HG03095 (cell line): ENCODE data around the gene DHRS4.

ENCODE experiments used
- ATAC-seq: cut with Tn5 transposase; IDR thresholded peaks from one replicate; pipeline ENCODE4 v1.9.1; 2021; ENCODE audit warnings: moderate library complexity; ENCODE audit not compliant: unreplicated experiment

Gene DHRS4

DNA sequence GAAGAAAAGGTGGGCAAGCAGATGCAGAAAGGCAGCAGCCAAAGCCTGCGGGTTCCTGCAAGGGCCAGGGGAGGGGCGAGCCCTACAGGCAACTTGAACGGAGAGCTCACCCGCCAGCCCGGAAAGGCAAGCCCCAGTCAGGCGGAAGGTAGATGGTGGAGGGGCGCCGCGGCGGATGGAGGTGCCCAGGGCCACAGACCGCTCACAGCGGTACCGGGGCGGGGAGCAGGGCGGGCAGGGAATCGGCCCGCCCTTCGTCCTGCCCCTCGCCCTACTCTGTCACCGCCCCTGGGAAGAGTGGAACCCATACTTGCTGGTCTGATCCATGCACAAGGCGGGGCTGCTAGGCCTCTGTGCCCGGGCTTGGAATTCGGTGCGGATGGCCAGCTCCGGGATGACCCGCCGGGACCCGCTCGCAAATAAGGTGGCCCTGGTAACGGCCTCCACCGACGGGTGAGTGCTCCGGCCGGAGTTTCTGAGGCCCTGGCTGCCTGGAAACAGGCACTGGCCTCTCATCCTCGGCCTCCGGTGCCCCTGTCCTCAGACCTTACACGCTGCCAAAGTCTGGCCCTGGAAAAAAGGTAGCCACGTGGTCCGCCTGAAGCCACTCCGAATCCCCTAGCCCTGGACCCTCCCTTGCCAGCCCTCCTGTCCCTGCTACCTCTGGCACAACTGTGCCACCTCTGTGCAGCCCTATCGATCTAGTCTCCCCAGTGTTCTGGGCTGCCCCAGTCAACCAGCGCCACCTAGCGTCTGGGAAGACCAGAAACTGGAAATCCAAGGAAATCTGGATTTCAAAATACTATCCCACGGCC, at the start of gene DHRS4:
Gene DHRS4, plus strand, starts transcription at position 307 of the 815 bp plus-strand sequence. Its CDS starts 19 bp downstream, at position 326.
- peak; percentile 92 for ATAC-seq

- no peak for ATAC-seq
Measured at GRCh38 chr14:23910101-23910875, 43.3 kb upstream of the DHRS4 start.

GRCh38 chr14:23910876-23911210, 42.7 kb upstream of the DHRS4 start:
- no peak for ATAC-seq

DNA sequence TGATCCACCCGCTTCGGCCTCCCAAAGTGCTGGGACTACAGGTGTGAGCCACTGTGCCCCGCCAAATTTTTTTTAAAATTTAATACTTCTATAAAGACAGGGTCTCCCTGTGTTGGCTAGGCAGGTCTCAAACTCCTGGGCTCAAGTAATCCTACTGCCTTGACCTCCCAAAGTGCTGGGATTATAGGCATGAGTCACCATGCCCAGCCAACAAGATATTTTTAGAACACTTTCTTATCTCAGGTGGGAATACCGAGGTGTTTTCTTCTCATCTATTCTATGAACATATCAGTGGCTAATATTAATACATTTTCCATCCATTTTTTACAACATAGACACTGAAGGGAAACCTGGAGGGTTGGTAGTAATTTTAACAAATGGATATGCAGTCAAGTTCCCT, 38.0 kb upstream of the DHRS4 start:
- no peak for ATAC-seq

GRCh38 chr14:23916004-23916403, 37.6 kb upstream of the DHRS4 start:
- ATAC-seq: no peak

DNA sequence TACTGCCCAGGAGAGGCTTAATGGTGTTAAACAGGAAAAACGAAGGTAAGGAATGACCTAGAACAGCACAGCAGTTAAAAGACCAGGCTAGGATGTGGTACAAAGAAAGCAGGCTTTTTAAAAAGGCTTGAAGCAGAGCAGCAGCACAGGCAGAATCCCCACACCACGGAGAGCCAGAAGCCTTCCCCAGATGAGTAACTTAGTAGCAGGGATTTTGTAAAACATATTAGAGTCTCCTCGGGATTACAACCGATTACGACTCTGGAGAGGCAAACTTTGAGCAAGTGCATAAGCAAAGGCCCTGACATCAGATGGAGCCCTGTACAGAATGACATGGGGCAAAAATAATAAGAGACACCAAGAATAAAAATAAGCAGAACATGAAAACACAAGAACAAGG, 37.1 kb upstream of the DHRS4 start:
- no peak for ATAC-seq

- no peak for ATAC-seq
Measured at GRCh38 chr14:23922545-23922944, 31.0 kb upstream of the DHRS4 start.

GRCh38 chr14:23925523-23926075, 28.0 kb upstream of the DHRS4 start:
- no peak for ATAC-seq

GRCh38 chr14:23926543-23926942, 27.0 kb upstream of the DHRS4 start:
- no peak for ATAC-seq

- no peak for ATAC-seq
Measured at GRCh38 chr14:23929136-23929535, 24.4 kb upstream of the DHRS4 start.

DNA sequence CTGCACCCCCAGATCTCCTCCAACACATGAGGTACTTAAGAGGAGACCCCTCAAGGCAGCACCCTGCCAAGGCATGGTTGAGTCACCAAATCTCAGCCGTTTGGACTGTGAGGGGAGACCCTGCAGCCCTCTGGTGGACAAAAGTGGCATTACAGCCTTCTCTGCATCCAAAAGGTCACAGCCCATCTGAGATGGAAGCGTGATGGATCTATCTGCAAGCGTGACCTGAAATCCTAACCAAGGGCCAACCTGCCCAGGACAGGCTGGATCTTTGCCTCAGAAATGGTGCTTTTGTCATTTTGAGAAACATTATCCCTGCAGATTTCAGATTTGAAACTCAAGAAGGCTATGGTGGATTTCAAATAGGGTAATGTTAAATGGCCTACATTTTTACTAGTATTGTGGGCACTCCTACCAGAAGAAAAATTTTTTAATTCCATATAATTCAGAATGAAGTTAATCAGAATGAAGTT, 23.7 kb upstream of the DHRS4 start:
- ATAC-seq: peak; percentile 70

DNA sequence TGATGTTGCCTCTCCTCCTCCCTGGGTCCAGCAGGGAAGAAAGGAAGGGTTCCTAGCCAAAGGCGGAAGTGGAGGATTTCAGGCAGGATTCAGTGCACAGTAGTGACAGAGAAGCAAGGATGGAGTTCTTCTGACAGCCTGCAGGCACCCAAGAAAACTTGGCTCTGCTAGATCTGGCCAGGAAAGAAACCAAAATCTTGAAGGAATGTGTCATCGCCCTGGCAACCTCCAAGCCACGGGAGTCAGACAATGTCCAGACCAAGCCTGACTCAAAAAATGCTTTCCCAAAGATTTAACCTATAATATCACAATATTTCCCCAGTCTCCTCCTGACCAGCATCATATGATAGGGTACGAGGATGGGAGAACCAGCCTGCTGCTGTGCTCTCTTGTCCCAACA, 22.8 kb upstream of the DHRS4 start:
- ATAC-seq: no peak

DNA sequence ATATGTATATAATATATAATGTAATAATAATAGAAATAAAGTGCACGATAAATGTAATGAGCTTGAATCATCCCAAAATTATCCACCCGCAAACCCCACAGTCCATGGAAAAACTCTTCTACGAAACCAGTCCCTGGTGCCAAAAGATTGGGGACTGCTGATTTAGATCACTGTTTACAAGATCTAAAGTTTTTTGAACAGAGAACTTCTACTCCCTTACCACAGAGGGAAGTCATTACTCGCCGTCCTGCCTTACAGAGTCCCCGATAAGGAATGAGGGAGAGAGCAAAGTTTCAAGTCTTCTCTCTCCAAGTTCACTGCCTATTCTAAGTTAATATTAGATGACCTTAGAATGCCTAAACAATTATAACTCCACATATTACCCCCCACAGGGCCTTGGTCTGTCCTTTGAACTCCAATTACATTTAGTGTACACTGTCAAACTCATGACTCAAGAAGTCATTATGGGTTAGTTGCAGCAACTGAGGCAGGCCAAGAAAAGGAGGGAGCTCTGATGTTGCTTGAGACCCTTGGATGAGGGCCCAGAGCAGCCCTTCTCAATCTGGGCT, 21.8 kb upstream of the DHRS4 start:
- ATAC-seq: no peak

- ATAC-seq: no peak
Measured at GRCh38 chr14:23932639-23933038, 20.9 kb upstream of the DHRS4 start.

- no peak for ATAC-seq
Measured at GRCh38 chr14:23933108-23933741, 20.3 kb upstream of the DHRS4 start.

DNA sequence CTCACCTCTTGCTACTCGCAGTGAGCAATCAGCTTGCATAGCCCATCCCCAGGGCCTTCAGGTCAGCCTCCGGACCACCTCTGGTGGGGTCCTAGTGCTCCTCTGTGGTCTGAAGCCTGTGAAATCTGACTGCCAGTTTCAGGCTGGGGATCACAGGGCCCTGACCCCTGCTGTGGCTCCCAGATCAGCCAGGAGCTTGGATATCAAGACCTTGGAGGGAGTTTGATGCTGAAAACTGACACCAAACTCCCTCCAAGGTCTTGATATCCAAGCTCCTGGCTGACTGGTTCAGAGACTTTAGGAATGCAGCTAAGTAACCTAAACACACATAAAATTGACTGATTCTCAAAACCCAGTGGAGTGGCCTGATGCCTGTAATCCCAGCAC, 19.8 kb upstream of the DHRS4 start:
- ATAC-seq: no peak

GRCh38 chr14:23935158-23935557, 18.4 kb upstream of the DHRS4 start:
- ATAC-seq: no peak

DNA sequence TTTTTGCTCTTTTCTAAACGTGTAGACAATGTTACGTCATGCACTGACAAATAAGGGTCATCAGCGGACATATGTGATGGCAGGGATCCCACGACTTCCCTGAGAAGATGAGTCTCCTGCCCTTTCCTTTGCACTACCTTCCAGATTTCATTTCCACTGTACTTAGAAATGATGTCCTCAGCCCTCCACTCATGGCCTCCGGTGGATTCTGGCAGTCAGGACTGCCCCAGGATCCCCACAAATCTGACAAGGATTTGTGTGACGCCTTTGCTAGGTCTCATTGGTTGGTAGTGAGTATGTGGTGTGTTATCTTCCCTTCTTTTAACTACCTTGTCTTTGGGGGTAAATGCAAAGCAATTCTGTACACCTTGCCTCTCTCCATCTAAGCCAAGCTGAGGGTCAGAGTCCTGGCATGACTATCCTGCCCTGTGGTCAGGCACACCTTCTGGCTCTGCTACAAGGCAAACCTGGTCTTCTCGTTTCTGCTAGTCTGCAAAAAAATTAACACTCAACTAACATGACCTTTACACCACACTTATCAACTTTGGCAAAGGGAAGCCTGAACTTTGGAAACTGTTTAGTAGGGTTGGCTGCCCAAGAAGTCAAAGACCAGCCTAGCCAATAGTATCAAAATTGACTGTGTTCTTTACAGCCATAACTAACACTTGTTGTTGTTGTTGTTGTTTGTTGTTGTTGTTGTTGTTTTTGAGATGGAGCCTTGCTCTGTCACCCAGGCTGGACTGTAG, 17.3 kb upstream of the DHRS4 start:
- ATAC-seq: no peak

DNA sequence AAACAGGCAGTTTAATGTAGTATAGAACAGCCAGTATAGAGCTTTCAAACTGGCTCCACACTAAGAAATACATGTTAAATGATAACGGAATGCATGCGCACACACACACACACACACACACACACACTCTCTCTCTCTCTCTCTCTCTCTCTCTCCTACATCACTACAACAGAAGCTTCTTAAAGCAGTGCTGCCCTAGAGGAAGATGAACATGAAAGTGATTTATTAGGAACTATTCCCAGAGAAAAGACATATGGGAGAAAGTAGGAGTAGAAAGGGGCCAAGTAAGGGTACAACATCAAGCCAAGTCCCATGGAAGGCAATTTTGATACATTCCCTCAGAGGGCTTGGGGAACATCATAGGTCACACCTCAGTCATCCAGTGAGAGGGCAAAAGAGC, 16.4 kb upstream of the DHRS4 start:
- ATAC-seq: no peak

DNA sequence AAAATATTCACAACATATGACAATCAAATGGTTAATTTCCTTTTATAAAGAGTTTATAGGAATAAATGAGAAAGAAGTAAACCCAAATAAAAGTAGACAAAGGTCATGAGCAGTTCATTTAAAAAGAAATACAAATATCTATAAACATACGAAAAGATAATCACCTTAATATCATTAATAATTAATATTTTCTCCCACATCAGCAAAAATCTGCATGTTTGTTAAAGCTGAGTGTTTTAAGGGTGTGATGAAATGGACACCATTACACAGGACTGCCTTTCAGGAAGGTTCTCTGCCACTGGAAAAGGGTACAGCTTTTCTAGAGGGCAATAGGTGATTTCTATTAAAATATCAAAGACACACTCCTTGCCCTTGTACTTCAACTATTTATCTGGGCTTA, 14.7 kb upstream of the DHRS4 start:
- ATAC-seq: no peak
